Pancreas (tissue), 10 donors: Measurements from ENCODE around the gene C19orf25. TPM values are rescaled to one million over a fixed set of nuclear protein-coding genes. Genes with fewer than 3 reads are reported as not detected.

Experiments
- ATAC-seq, 4 donors: fragments of 200-7000 bp; cut with Tn5 transposase; one replicate each; pipeline versions ENCODE4 v1.8.0 to v1.9.1; 2020; ENCODE audit warnings: mild to moderate bottlenecking in 4 of 4, moderate library complexity in 4 of 4
- DNase-seq, 6 donors: peaks; one replicate each; pipeline ENCODE4 v3.0.0-alpha.2; 2020
- FAIRE-seq: peaks from 2 replicates; lab custom pipeline; 2012; peaks lifted over from hg19 to GRCh38; lab: Jason Lieb, UNC
- H3K27ac ChIP-seq, 4 donors: fragments of 200-600 bp; sonication (generic); 1 replicate in 3 of 4; 2 replicates in 1 of 4; pipeline versions ENCODE4 v1.5.0 to v1.8.0; 2020
- H3K27me3 ChIP-seq, 4 donors: fragments of 200-600 bp; one replicate each; pipeline ENCODE4 v1.8.0; 2021
- H3K36me3 ChIP-seq, 3 donors: fragments of 200-600 bp; sonication (generic) in 1 of 3; one replicate each; pipeline versions ENCODE4 v1.5.0 to v1.8.0; 2020 to 2021
- H3K4me1 ChIP-seq, 3 donors: fragments of 200-600 bp; one replicate each; pipeline ENCODE4 v1.8.0; 2021
- H3K4me3 ChIP-seq, 4 donors: fragments of 200-600 bp; sonication (generic) in 2 of 4; one replicate each; pipeline versions ENCODE4 v1.5.0 to v1.8.0; 2020 to 2021
- H3K9me3 ChIP-seq, 4 donors: fragments of 200-600 bp; one replicate each; pipeline ENCODE4 v1.8.0; 2021
- CTCF ChIP-seq, 4 donors: fragments of 200-600 bp; sonication (generic) in 3 of 4; IDR thresholded peaks; one replicate each; pipeline versions ENCODE4 v1.5.0 to v1.8.0; 2021; ENCODE audit warnings: antibody characterized with exemption in 4 of 4
- WGBS, 2 donors: extraction: QIAGEN DNeasy Blood & Tissue Kit; methylation state at CpG; one replicate each; pipeline ENCODE4 v1.1.7; 2013; 5-methylcytosine and 5-hydroxymethylcytosine counted together
- intact Hi-C, 3 donors: fragments of 100-400 bp; cut with DNase I; formaldehyde crosslinking; loops; one replicate each; pipeline versions ENCODE4 v1.11.1 to v1.14.2; 2022
- polyA plus RNA-seq, 2 donors: library from polyadenylated mRNA; stranded (reverse); fragments of 200-250 nt; gene quantifications; one replicate each; pipeline ENCODE4 v1.2.3, GENCODE V29; 2013
- total RNA-seq, 6 donors: library from RNA; stranded (reverse); fragmentation: NEBNext Ultra II Directional in 4 of 6; extraction: Animal tissue kit (Norgen Biotek cat#: 25700) in 4 of 6; gene quantifications; one replicate each; pipeline versions ENCODE4 v1.2.1 to v1.2.4, GENCODE V29; 2021 to 2023
- donor health status: healthy with polysubstance abuse.
- donor health status: DM: no; HTN: no; CAD: no; lungs with moderate emphysema.
- donor health status: DM: no; HTN: no; CAD: no.
- donor health status: control.
- donor health status: control.
- donor health status: Bipolar disorder and iron deficiency.
- donor health status: DM: yes; HTN: yes; CAD: no.
- donor health status: DM: no; HTN: no; CAD: no.
- donor health status: DM: no; HTN: no; CAD: no.
- donor health status: DM: yes; HTN: yes; CAD: no.

Gene C19orf25
- total and polyA plus RNA-seq, 8 donors: 10.7 to 39.0 (median 15.6) TPM

GRCh38 chr19:1425902-1426301 lies 53.1 kb downstream of the C19orf25 start:
- ATAC-seq (no peak), DNase-seq (no peak), FAIRE-seq (no peak)
- H3K27me3 ChIP-seq: no peaks in the 10 kb centered on the region
- H3K4me3 ChIP-seq: no peak overlapping the region
- 92 to 95% methylated on average over 14 of the region's 14 CpGs for WGBS, 2 donors
- no peaks in the 10 kb centered on the region for H3K4me1 ChIP-seq
- TF ChIP-seq CTCF (IDR thresholded peaks at IDR 0.05): no peak
- intact Hi-C loops: no loop called here
- H3K27ac ChIP-seq: no peak overlapping the region
- H3K36me3 ChIP-seq: peaks cover 0 to 52% (median 45%) of the 10 kb centered on the region in 3 donors
- no peaks in the 10 kb centered on the region for H3K9me3 ChIP-seq

GRCh38 chr19:1425102-1425837 lies 53.7 kb downstream of the C19orf25 start:
- intact Hi-C loops: no loop called here

GRCh38 chr19:1424192-1424955 lies 54.6 kb downstream of the C19orf25 start:
- WGBS, 2 donors: 83 to 88% methylated on average over 28 to 40 of the region's 42 CpGs
- H3K27me3 ChIP-seq: no peaks in the 10 kb centered on the region
- DNase-seq (no peak), FAIRE-seq (no peak), ATAC-seq (peak in 1 of 4 donors; percentile 26)
- H3K27ac ChIP-seq: no peak overlapping the region
- TF ChIP-seq CTCF (IDR thresholded peaks at IDR 0.05): no peak
- peaks cover 0 to 48% (median 48%) of the 10 kb centered on the region in 3 donors for H3K36me3 ChIP-seq
- no peaks in the 10 kb centered on the region for H3K9me3 ChIP-seq
- intact Hi-C loops: no loop called here
- H3K4me3 ChIP-seq: no peak overlapping the region
- no peaks in the 10 kb centered on the region for H3K4me1 ChIP-seq

More at GRCh38 chr19:1425102-1425837, 53.7 kb downstream of the C19orf25 start:
- H3K4me1 ChIP-seq: no peaks in the 10 kb centered on the region
- H3K9me3 ChIP-seq: no peaks in the 10 kb centered on the region
- no peak overlapping the region for H3K27ac ChIP-seq
- no peak for TF ChIP-seq CTCF (IDR thresholded peaks at IDR 0.05)
- no peak overlapping the region for H3K4me3 ChIP-seq
- DNase-seq: no peak
- peaks cover 0 to 52% (median 52%) of the 10 kb centered on the region in 3 donors for H3K36me3 ChIP-seq
- no peak for FAIRE-seq
- 90 to 91% methylated on average over 33 of the region's 33 CpGs for WGBS, 2 donors
- no peaks in the 10 kb centered on the region for H3K27me3 ChIP-seq
- peak in 1 of 4 donors; percentile 16 for ATAC-seq

- peak in 1 of 6 donors; percentile 36 for DNase-seq
- no peak for FAIRE-seq
- no peak overlapping the region for H3K4me3 ChIP-seq
- peaks cover 0 to under 1% (median 0%) of the 10 kb centered on the region in 3 donors for H3K4me1 ChIP-seq
- H3K27me3 ChIP-seq: no peaks in the 10 kb centered on the region
- TF ChIP-seq CTCF (IDR thresholded peaks at IDR 0.05): no peak
- intact Hi-C loops: no loop called here
- peaks cover 0 to 47% (median 45%) of the 10 kb centered on the region in 3 donors for H3K36me3 ChIP-seq
- ATAC-seq: no peak
- H3K9me3 ChIP-seq: no peaks in the 10 kb centered on the region
- no peak overlapping the region for H3K27ac ChIP-seq
- WGBS, 2 donors: 92 to 94% methylated on average over 40 of the region's 40 CpGs
These were observed 55.4 kb downstream of the C19orf25 start for GRCh38 chr19:1423436-1424191.

Other genes starting within 250 kb of the C19orf25 start
- gene CBARP, start 241.2 kb downstream of the C19orf25 start, total RNA-seq: 1 to 10 TPM in 1 of 6 donors, under 1 TPM in 5; 0.16 to 1.1 (median 0.51) TPM
- 1 to 10 TPM; 2.0 to 2.6 TPM for gene CBARP, start 241.2 kb downstream of the C19orf25 start, polyA plus RNA-seq
- gene ATP5F1D, start 237.5 kb downstream of the C19orf25 start, total RNA-seq: 100 to 1,000 TPM in 5 of 6 donors, 10 to 100 TPM in 1; 97.3 to 192 (median 149) TPM
- 100 to 1,000 TPM; 173 to 515 TPM for gene ATP5F1D, start 237.5 kb downstream of the C19orf25 start, polyA plus RNA-seq
- 10 to 100 TPM; 32.1 to 78.0 (median 49.1) TPM for gene MIDN, start 230.6 kb downstream of the C19orf25 start, total RNA-seq
- gene MIDN, start 230.6 kb downstream of the C19orf25 start, polyA plus RNA-seq: 10 to 100 TPM; 36.6 to 49.1 TPM
- 100 to 1,000 TPM; 232 to 607 (median 483) TPM for gene CIRBP, start 209.9 kb downstream of the C19orf25 start, total RNA-seq
- gene CIRBP, start 209.9 kb downstream of the C19orf25 start, polyA plus RNA-seq: 1,000 to 10,000 TPM in 1 of 2 donors, 100 to 1,000 TPM in 1; 802 to 1,009 TPM
- gene FAM174C, start 203.7 kb downstream of the C19orf25 start, total RNA-seq: 10 to 100 TPM; 16.1 to 26.1 (median 22.9) TPM
- 10 to 100 TPM; 69.8 to 83.4 TPM for gene FAM174C, start 203.7 kb downstream of the C19orf25 start, polyA plus RNA-seq
- under 1 TPM in 2 of 6 donors, not detected in 4; 0.22 to 0.94 TPM for gene EFNA2, start 193.3 kb downstream of the C19orf25 start, total RNA-seq
- gene EFNA2, start 193.3 kb downstream of the C19orf25 start, polyA plus RNA-seq: not detected
- gene NDUFS7, start 95.3 kb downstream of the C19orf25 start, total RNA-seq: 10 to 100 TPM; 32.1 to 56.3 (median 42.5) TPM
- gene NDUFS7, start 95.3 kb downstream of the C19orf25 start, polyA plus RNA-seq: 10 to 100 TPM; 57.8 to 70.8 TPM
- gene GAMT, start 77.7 kb downstream of the C19orf25 start, total RNA-seq: 100 to 1,000 TPM in 1 of 6 donors, 10 to 100 TPM in 5; 46.2 to 116 (median 64.4) TPM
- gene GAMT, start 77.7 kb downstream of the C19orf25 start, polyA plus RNA-seq: 100 to 1,000 TPM in 1 of 2 donors, 10 to 100 TPM in 1; 65.2 to 200 TPM
- 10 to 100 TPM; 35.3 to 67.4 (median 48.7) TPM for gene DAZAP1, start 71.6 kb downstream of the C19orf25 start, total RNA-seq
- gene DAZAP1, start 71.6 kb downstream of the C19orf25 start, polyA plus RNA-seq: 10 to 100 TPM; 63.8 to 64.4 TPM
- gene RPS15, start 40.8 kb downstream of the C19orf25 start, total RNA-seq: 1,000 to 10,000 TPM in 1 of 6 donors, 100 to 1,000 TPM in 5; 596 to 1,125 (median 797) TPM
- 1,000 to 10,000 TPM; 1,641 to 1,709 TPM for gene RPS15, start 40.8 kb downstream of the C19orf25 start, polyA plus RNA-seq
- under 1 TPM in 5 of 6 donors, not detected in 1; 0.04 to 0.23 (median 0.06) TPM for gene APC2, start 29.1 kb downstream of the C19orf25 start, total RNA-seq
- under 1 TPM; 0.05 to 0.27 TPM for gene APC2, start 29.1 kb downstream of the C19orf25 start, polyA plus RNA-seq
- 1 to 10 TPM; 1.5 to 2.7 (median 2.3) TPM for gene PCSK4, start 11.1 kb upstream of the C19orf25 start, total RNA-seq
- gene PCSK4, start 11.1 kb upstream of the C19orf25 start, polyA plus RNA-seq: 10 to 100 TPM in 1 of 2 donors, 1 to 10 TPM in 1; 9.9 to 11.5 TPM
- gene REEP6, start 12.0 kb upstream of the C19orf25 start, total RNA-seq: 10 to 100 TPM; 12.6 to 22.0 (median 16.9) TPM
- 10 to 100 TPM; 14.5 to 24.1 TPM for gene REEP6, start 12.0 kb upstream of the C19orf25 start, polyA plus RNA-seq
- 1 to 10 TPM in 2 of 6 donors, under 1 TPM in 4; 0.23 to 4.0 (median 0.72) TPM for gene ADAMTSL5, start 33.8 kb upstream of the C19orf25 start, total RNA-seq
- gene ADAMTSL5, start 33.8 kb upstream of the C19orf25 start, polyA plus RNA-seq: under 1 TPM; 0.52 to 0.53 TPM
- not detected for gene PLK5, start 44.9 kb upstream of the C19orf25 start, total RNA-seq
- under 1 TPM; 0.11 to 0.23 TPM for gene PLK5, start 44.9 kb upstream of the C19orf25 start, polyA plus RNA-seq
- 10 to 100 TPM in 4 of 6 donors, 1 to 10 TPM in 2; 8.1 to 21.2 (median 10.3) TPM for gene MEX3D, start 89.1 kb upstream of the C19orf25 start, total RNA-seq
- gene MEX3D, start 89.1 kb upstream of the C19orf25 start, polyA plus RNA-seq: 1 to 10 TPM; 2.6 to 4.3 TPM
- 10 to 100 TPM; 17.4 to 38.2 (median 26.4) TPM for gene MBD3, start 113.7 kb upstream of the C19orf25 start, total RNA-seq
- gene MBD3, start 113.7 kb upstream of the C19orf25 start, polyA plus RNA-seq: 100 to 1,000 TPM in 1 of 2 donors, 10 to 100 TPM in 1; 77.9 to 113 TPM
- gene UQCR11, start 126.2 kb upstream of the C19orf25 start, total RNA-seq: 10 to 100 TPM; 40.5 to 89.4 (median 75.5) TPM
- 10 to 100 TPM; 49.3 to 72.3 TPM for gene UQCR11, start 126.2 kb upstream of the C19orf25 start, polyA plus RNA-seq
- 10 to 100 TPM; 19.8 to 41.9 (median 24.8) TPM for gene TCF3, start 173.4 kb upstream of the C19orf25 start, total RNA-seq
- 10 to 100 TPM; 32.3 to 32.4 TPM for gene TCF3, start 173.4 kb upstream of the C19orf25 start, polyA plus RNA-seq